ENCODE results near the gene KCNQ2.

- no peak for TF ChIP-seq CTCF (conservative IDR thresholded peaks at IDR 0.05)
- no peak for TF ChIP-seq ZFX (IDR thresholded peaks at IDR 0.05)
Observed at GRCh38 chr20:63385819-63386218, 86.6 kb downstream of the KCNQ2 start.
